Sigmoid colon (tissue), 3 donors: ENCODE data around the gene ASB7.

Source experiments
- CTCF ChIP-seq, 4 experiments: fragments of 450-650 bp in 3 of 4; fragments of 200-600 bp in 1 of 4; IDR thresholded peaks; one replicate each; pipeline ENCODE4 v1.5.1; 2016 to 2019; ENCODE audit warnings: antibody characterized with exemption in 4 of 4, mild to moderate bottlenecking in 3 of 4, moderate library complexity in 2 of 4
- POLR2A ChIP-seq, 2 donors: fragments of 450-650 bp; IDR thresholded peaks; one replicate each; pipeline ENCODE4 v1.6.1; 2016; ENCODE audit warnings: antibody characterized with exemption in 2 of 2, mild to moderate bottlenecking in 2 of 2, moderate library complexity in 2 of 2

GRCh38 chr15:100588638-100589242 is 13.6 kb upstream of the ASB7 start:
- no peak for TF ChIP-seq POLR2A (IDR thresholded peaks at IDR 0.05)
- no peak for TF ChIP-seq CTCF (IDR thresholded peaks at IDR 0.05)
